ENCODE measurements around the gene LRMDA.

The LRMDA gene

GRCh38 chr10:75402486-75403143 lies 28.8 kb upstream of the LRMDA start:
- no peak for DNase-seq

- no peak for DNase-seq
These were observed 28.1 kb upstream of the LRMDA start for GRCh38 chr10:75403144-75403938.

- DNase-seq, result no peak
These were observed 27.2 kb upstream of the LRMDA start for GRCh38 chr10:75403939-75404814.

- DNase-seq, result no peak
These were observed 26.4 kb upstream of the LRMDA start for GRCh38 chr10:75404815-75405597.

GRCh38 chr10:75405598-75406461 lies 25.6 kb upstream of the LRMDA start:
- no peak for DNase-seq

- DNase-seq, result no peak
These were observed 24.8 kb upstream of the LRMDA start for GRCh38 chr10:75406462-75407223.

- DNase-seq, result no peak
These were observed 24.2 kb upstream of the LRMDA start for GRCh38 chr10:75407224-75407712.

GRCh38 chr10:75407713-75408508 lies 23.5 kb upstream of the LRMDA start:
- no peak for DNase-seq

GRCh38 chr10:75408509-75408875 lies 22.9 kb upstream of the LRMDA start:
- DNase-seq, result no peak

- DNase-seq, result peak; percentile 16
These were observed 22.2 kb upstream of the LRMDA start for GRCh38 chr10:75408911-75409885.

GRCh38 chr10:75410132-75411005 lies 21.1 kb upstream of the LRMDA start:
- DNase-seq, result no peak

GRCh38 chr10:75414527-75414926 lies 16.9 kb upstream of the LRMDA start:
- DNase-seq, result no peak

- no peak for DNase-seq
These were observed 13.9 kb upstream of the LRMDA start for GRCh38 chr10:75417522-75417927.

- no peak for DNase-seq
These were observed 13.1 kb upstream of the LRMDA start for GRCh38 chr10:75418293-75418692.

- no peak for DNase-seq
These were observed 12.7 kb upstream of the LRMDA start for GRCh38 chr10:75418712-75419111.

GRCh38 chr10:75422913-75423312 lies 8.5 kb upstream of the LRMDA start:
- no peak for DNase-seq

GRCh38 chr10:75424571-75424970 lies 6.9 kb upstream of the LRMDA start:
- DNase-seq, result no peak
